ENCODE data around the gene CAPN14. TPM values are rescaled to one million over a fixed set of nuclear protein-coding genes. Genes with fewer than 3 reads are reported as not detected.

The CAPN14 gene
- total RNA-seq, 1 experiment from 2014 or later = 0.23 TPM

GRCh38 chr2:31191931-31192330, 25.4 kb downstream of the CAPN14 start:
- CTCF ChIA-PET = no interaction called here
- BruUV-seq (replicated peaks) = no TSS peak

GRCh38 chr2:31190188-31190587, 27.1 kb downstream of the CAPN14 start:
- H3K27me3 Mint-ChIP-seq (ENCODE audit: insufficient read depth, unreplicated experiment) = peaks cover 12% of the 10 kb centered on the region
- H3K36me3 Mint-ChIP-seq (ENCODE audit: insufficient read depth, unreplicated experiment) = no peaks in the 10 kb centered on the region
- H3K4me3 Mint-ChIP-seq (ENCODE audit: unreplicated experiment) = no peak overlapping the region
- no peaks in the 10 kb centered on the region for H3K36me3 ChIP-seq (ENCODE audit: control insufficient read depth, insufficient read depth, low read length)
- ChIA-PET POLR2A (no interaction called here), CTCF (interaction anchor here (0.6 kb wide), 1 partner anchor 74 kb away, joined by 3 read pairs; no protein-coding TSS in a partner anchor)
- no peak overlapping the region for H3K27ac Mint-ChIP-seq (ENCODE audit: unreplicated experiment)
- H3K4me1 Mint-ChIP-seq (ENCODE audit: low read depth, unreplicated experiment) = no peaks in the 10 kb centered on the region
- BruUV-seq (replicated peaks) = no TSS peak
- H3K4me1 ChIP-seq = no peaks in the 10 kb centered on the region
- H3K27me3 ChIP-seq (replicated peaks; ENCODE audit: control insufficient read depth, insufficient read depth, low read length) = no peaks in the 10 kb centered on the region
- no peak for DNase-seq
- intact Hi-C loops (cut with micrococcal nuclease; ENCODE audit: unreplicated experiment) = no loop called here
- no peaks in the 10 kb centered on the region for H3K9me3 ChIP-seq
- TF ChIP-seq CTCF (IDR thresholded peaks at IDR 0.05; ENCODE audit: insufficient read depth in 1 of 2, low read depth in 1 of 2, low read length in 1 of 2, severe bottlenecking in 1 of 2, unreplicated experiment in 1 of 2) = no peak
- no peaks in the 10 kb centered on the region for H3K9me3 Mint-ChIP-seq (ENCODE audit: unreplicated experiment)
- H3K4me3 ChIP-seq (ENCODE audit: low read depth, low read length) = no peak overlapping the region

More at GRCh38 chr2:31191931-31192330, 25.4 kb downstream of the CAPN14 start:
- Histone ChIP-seq H3K36me3 (ENCODE audit: control insufficient read depth, insufficient read depth, low read length) (no peaks in the 10 kb centered on the region), H3K4me1 (no peaks in the 10 kb centered on the region), H3K4me3 (ENCODE audit: low read depth, low read length) (no peak overlapping the region), H3K27me3 (replicated peaks; ENCODE audit: control insufficient read depth, insufficient read depth, low read length) (no peaks in the 10 kb centered on the region), H3K9me3 (no peaks in the 10 kb centered on the region)
- no peaks in the 10 kb centered on the region for H3K36me3 Mint-ChIP-seq (ENCODE audit: insufficient read depth, unreplicated experiment)
- H3K27me3 Mint-ChIP-seq (ENCODE audit: insufficient read depth, unreplicated experiment) = peaks cover 12% of the 10 kb centered on the region
- DNase-seq = no peak
- POLR2A ChIA-PET = no interaction called here
- intact Hi-C loops (cut with micrococcal nuclease; ENCODE audit: unreplicated experiment) = no loop called here
- no peak overlapping the region for H3K27ac Mint-ChIP-seq (ENCODE audit: unreplicated experiment)
- TF ChIP-seq CTCF (IDR thresholded peaks at IDR 0.05; ENCODE audit: insufficient read depth in 1 of 2, low read depth in 1 of 2, low read length in 1 of 2, severe bottlenecking in 1 of 2, unreplicated experiment in 1 of 2) = no peak
- no peak overlapping the region for H3K4me3 Mint-ChIP-seq (ENCODE audit: unreplicated experiment)
- H3K4me1 Mint-ChIP-seq (ENCODE audit: low read depth, unreplicated experiment) = no peaks in the 10 kb centered on the region
- H3K9me3 Mint-ChIP-seq (ENCODE audit: unreplicated experiment) = no peaks in the 10 kb centered on the region

GRCh38 chr2:31189141-31189540, 28.2 kb downstream of the CAPN14 start:
- POLR2A ChIA-PET = no interaction called here
- intact Hi-C loops (cut with micrococcal nuclease; ENCODE audit: unreplicated experiment) = no loop called here
- TF ChIP-seq CTCF (IDR thresholded peaks at IDR 0.05; ENCODE audit: insufficient read depth in 1 of 2, low read depth in 1 of 2, low read length in 1 of 2, severe bottlenecking in 1 of 2, unreplicated experiment in 1 of 2) = no peak

More at GRCh38 chr2:31189141-31189540, 28.2 kb downstream of the CAPN14 start:
- H3K9me3 ChIP-seq = no peaks in the 10 kb centered on the region
- H3K4me3 ChIP-seq (ENCODE audit: low read depth, low read length) = no peak overlapping the region
- H3K27ac Mint-ChIP-seq (ENCODE audit: unreplicated experiment) = no peak overlapping the region
- no peaks in the 10 kb centered on the region for H3K36me3 ChIP-seq (ENCODE audit: control insufficient read depth, insufficient read depth, low read length)
- BruUV-seq (replicated peaks) = no TSS peak
- H3K9me3 Mint-ChIP-seq (ENCODE audit: unreplicated experiment) = no peaks in the 10 kb centered on the region
- H3K27me3 ChIP-seq (replicated peaks; ENCODE audit: control insufficient read depth, insufficient read depth, low read length) = no peaks in the 10 kb centered on the region
- no peaks in the 10 kb centered on the region for H3K4me1 Mint-ChIP-seq (ENCODE audit: low read depth, unreplicated experiment)
- H3K36me3 Mint-ChIP-seq (ENCODE audit: insufficient read depth, unreplicated experiment) = no peaks in the 10 kb centered on the region
- no peak overlapping the region for H3K4me3 Mint-ChIP-seq (ENCODE audit: unreplicated experiment)
- CTCF ChIA-PET = no interaction called here
- H3K27me3 Mint-ChIP-seq (ENCODE audit: insufficient read depth, unreplicated experiment) = peaks cover 12% of the 10 kb centered on the region
- H3K4me1 ChIP-seq = no peaks in the 10 kb centered on the region
- no peak for DNase-seq
